Measurements from ENCODE around the gene TTC34. TPM values are rescaled to one million over a fixed set of nuclear protein-coding genes. Genes with fewer than 3 reads are reported as not detected.

Gene TTC34
- polyA plus RNA-seq, 3 donors = 0.45 to 0.72 (median 0.46) TPM

Other genes starting within 250 kb of the TTC34 start
- gene TNFRSF14, start 245.3 kb downstream of the TTC34 start, polyA plus RNA-seq (ENCODE audit: insufficient read length in 3 of 3) = 10 to 100 TPM; 14.7 to 18.0 (median 15.5) TPM
- gene PRXL2B, start 214.9 kb downstream of the TTC34 start, polyA plus RNA-seq (ENCODE audit: insufficient read length in 3 of 3) = 10 to 100 TPM; 33.1 to 41.6 (median 39.1) TPM
- 1 to 10 TPM; 2.3 to 3.3 (median 2.5) TPM for gene MMEL1, start 168.7 kb downstream of the TTC34 start, polyA plus RNA-seq (ENCODE audit: insufficient read length in 3 of 3)
- gene ACTRT2, start 219.8 kb upstream of the TTC34 start, polyA plus RNA-seq (ENCODE audit: insufficient read length in 3 of 3) = not detected

All from right renal cortex interstitium (tissue), 3 donors.